Stimulated activated CD8-positive, alpha-beta memory T cell treated with anti-CD3 and anti-CD28 coated beads, Interleukin-7, amount 100 ng/mL, for 48 hours (primary cell): ENCODE results near the gene PARP1.
"Not testable (repeated sequence)": the region's sequence is repeated elsewhere in the genome, so short reads cannot be mapped to it uniquely, and the experiment has no call there.

Source experiments
- DNase-seq, 2 donors: peaks; one replicate each; pipeline ENCODE4 v3.0.0-alpha.2; 2020; ENCODE audit warnings: low read depth in 1 of 2; ENCODE audit errors: extremely low read depth in 1 of 2

The PARP1 gene

DNA sequence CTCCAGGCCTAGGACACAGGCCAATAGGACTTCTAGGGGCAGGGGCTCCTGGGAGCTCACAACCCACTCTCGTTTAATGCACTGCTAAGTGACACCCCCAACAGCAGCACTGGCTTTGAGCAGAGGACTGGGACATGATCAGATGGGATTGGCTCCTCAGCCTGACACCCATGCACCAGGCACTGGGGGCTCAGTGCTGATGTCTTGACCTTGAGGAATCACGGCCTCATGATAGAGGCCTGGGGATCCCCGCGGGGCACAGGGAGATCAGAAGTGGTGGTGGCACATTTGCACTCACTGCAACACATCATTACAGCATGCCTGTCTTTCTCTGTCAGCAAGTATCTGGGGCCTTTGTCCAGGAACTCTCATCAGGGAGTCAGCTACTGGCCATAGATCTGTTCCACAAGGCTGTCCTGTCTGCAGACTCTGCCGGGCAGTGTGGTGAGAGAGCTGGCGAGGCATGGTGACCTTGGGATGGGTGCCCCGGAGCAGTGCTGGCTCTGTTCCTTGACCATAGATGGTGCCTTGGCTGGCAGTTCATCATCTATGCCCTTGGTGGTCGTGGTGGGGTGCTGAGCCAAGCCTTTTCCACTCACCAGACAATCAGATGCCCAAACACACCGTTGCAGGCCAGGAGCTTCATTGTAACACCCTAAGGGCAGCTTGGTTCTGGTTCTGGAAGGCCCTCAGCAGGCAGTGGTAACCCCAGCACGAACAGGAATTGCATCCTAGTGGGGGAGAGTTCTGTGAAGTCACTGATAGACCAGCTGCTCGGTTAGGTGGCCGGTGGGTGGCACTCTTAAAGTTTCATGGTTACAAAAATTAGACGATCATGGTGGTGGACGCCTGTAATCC, 22.2 kb upstream of the PARP1 start:
- no peak for DNase-seq

DNA sequence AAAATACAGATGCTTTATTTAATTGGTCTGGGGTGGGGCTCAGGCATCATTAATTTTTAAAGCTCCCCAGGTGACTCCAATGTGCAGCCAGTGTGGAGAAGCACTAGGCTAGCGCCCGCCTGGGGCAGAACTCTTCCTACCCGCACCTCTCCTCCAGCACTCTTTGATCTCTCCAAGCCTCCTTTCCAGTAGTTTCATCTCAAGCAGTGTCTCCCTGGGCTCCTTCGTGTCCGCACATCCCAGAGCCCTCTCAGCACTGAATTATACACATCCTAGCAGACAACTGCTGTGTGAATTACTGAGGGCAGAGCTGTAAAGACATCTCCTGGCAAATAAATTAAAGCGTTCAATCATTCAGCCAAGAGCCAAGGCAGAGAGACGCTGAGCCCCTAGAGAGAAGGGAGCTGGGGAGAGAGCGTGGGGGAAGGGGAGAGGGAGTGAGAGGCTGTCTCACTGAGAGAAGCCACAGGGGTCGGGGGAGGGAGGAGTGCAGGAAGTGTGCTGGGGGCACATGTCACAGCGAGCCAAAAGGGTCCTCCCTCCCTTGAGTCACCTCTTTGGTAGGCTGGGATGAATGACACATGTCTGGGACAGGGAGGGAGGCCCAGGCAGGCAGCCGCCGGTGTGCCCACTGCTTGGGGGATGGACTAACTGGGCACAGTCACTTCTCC, 21.0 kb upstream of the PARP1 start:
- no peak for DNase-seq

DNA sequence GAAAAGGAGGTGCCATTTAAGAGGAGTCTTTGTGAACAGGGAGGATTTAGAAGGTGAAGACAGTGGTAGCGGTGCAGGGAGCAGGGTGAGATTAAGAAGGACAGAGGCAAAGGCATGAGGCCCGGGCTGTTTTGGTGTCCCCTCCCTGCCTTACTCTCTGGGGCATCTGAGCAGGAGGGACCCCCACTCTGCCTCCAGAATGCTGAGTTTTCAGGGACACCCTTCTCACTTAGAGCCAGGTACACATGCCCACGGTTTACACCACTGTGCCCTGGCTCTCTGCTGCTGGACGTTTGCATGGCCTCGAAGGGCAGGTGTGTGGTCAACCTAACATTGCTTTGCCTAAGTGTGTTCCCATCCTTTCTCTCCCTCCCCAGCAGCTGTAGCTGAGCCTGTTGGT, 20.5 kb upstream of the PARP1 start:
- no peak for DNase-seq

DNA sequence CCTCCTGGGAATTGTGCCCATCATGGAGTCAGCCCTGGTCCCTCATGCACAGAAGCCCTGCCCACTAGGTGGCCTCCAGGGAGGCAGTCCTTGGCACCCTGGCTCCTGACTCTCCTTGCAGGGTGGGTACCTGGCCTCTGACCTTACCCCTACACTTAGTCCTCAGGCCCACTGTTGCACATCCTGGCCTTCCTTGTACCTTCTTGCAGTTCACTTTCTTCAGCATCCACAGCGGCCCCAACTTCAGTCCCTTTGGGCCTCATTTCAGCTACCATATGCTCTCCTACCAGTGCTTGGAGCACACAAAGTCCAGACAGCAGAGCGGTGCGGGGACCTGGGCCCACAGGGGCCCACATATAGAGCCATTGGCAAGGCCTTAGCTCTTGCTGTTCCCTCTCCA, 19.2 kb upstream of the PARP1 start:
- DNase-seq, result no peak

DNA sequence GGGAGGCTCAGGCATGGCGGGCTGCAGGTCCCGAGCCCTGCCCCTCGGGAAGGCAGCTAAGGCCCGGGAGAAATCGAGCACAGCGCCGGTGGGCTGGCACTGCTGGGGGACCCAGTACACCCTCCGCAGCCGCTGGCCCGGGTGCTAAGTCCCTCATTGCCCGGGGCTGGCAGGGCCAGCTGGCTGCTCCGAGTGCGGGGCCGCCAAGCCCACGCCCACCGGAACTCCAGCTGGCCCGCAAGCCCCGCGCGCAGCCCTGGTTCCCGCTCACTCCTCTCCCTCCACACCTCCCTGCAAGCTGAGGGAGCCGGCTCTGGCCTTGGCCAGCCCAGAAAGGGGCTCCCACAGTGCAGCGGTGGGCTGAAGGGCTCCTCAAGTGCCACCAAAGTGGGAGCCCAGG, 18.5 kb upstream of the PARP1 start:
- not testable (repeated sequence) for DNase-seq

DNA sequence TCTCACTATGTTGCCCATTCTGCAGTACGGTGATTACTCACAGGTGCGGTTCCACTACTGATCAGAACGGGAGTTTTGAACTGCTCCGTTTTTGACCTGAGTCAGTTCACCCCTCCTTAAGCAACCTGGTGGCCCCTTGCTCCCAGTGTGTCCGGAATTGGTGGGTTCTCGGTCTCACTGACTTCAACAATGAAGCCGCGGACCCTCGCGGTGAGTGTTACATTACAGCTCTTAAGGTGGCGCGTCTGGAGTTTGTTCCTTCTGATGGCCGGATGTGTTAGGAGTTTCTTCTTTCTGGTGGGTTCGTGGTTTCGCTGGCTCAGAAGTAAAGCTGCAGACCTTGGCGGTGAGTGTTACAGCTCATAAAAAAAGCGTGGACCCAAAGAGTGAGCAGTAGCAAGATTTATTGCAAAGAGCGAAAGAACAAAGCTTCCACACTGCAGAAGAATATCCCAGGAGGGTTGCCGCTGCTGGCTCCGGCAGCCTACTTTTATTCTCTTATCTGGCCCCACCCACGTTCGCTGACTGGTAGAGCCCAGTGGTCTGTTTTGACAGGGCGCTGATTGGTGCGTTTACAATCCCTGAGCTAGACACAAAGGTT, 17.6 kb upstream of the PARP1 start:
- peak in 1 of 2 donors; percentile 45 for DNase-seq

DNA sequence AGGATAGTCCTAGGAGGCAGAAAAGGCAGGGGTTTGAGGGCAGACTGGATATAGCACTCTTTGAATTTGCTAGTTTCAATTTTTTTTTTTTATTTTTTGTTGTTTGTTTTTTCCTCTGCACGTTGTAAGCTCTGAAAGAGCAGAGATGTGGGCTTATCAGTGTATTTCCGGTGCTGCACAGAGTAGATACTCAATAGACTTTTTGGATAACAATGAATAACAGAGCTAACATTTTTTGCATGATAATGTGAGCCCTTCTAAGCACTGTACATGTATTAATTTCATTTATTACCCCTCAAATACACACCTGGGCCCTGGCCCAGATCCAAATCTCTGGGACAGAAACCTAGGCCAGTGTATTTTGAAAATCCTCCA, 17.1 kb upstream of the PARP1 start:
- no peak for DNase-seq

DNA sequence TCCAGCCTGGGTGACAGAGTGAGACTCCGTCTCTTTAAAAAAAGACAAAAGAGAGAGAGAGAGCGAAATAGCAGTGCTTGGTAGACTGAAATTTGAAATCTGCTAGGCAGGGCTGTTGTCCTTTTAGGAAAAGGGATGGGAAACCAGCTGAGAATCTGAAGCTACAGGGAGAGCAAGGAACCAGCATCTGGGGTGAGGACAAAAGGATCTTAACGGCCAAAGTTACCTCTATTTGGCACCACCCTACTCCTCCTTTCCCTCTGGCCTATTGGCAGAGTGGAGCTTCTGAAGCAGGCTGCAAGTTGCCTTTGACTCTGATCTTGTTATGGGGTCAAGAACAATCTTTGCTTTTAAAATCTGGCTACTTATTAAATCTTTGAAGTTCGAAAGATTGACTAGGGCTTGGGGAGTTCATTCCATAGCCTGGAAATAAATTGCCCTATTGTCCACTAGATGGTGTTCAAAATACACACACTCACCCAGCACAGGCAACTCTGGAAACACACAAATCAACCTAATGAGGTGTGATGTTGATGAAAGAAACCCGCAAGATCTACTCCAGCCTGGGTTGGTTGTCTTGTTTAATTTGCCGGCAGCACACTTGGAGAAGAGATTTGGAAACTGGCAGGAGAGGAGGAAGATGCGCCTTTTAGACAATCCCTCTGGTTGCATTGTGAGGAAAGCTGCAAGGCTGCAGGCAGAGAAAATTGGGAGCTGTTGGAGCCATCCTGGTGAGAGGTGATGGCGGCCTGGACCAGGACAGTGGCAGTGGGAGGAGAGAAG, 16.5 kb upstream of the PARP1 start:
- DNase-seq, result no peak

DNA sequence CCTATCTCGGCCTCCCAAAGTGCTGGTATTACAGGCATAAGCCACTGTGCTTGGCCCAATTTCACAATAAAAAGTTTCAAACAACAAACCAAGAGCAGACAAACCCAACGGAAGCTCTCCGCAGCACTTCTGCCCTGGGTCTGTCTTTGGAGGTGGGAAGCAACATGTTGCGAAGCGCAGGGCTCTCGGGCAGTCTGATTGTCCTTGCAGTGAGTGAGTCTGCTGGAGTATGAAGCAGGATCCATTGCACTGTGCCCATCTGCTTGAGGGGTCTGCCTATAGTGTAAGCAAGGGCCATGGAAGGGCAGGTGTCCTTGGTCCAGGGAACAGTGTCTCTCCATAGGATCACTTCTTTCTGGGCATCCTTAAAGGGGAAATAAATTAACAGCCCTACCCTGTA, 14.6 kb upstream of the PARP1 start:
- no peak for DNase-seq

DNA sequence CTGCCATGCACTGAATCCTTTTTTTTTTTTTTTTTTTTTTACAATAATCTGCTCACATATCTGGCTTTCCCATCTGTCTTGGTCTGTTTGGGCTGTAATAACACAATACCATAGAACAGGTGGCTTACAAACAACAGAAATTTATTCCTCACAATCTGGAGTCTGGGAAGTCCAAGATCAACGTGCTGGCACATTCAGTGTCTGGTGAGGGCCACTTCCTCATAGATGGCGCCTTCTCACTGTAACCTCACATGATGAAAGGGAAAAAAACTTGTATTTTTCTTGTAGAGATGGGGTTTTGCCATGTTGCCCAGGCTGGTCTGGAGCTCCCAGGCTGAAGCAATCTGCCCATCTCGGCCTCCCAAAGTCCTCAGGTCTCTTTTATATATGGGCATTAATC, 13.0 kb upstream of the PARP1 start:
- DNase-seq, result no peak

DNA sequence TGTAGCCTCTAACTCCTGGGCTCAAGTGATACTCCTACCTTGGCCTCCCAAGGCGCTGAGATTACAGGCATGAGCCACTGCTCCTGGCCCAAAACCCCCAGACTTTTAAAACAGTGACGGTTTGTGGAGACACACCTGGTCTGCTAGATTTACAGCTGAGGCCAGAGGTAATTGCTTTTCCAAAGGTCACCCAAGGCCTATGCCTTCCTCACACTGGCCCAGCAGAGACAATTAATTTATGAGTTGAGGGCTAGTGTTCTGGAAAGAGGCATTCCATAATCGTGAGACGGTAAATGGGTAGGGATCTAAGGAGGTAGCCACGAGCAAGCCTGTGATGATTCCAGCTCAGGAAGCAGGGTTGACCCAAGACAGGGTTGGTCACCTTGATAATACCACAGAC, 12.4 kb upstream of the PARP1 start:
- DNase-seq, result no peak

DNA sequence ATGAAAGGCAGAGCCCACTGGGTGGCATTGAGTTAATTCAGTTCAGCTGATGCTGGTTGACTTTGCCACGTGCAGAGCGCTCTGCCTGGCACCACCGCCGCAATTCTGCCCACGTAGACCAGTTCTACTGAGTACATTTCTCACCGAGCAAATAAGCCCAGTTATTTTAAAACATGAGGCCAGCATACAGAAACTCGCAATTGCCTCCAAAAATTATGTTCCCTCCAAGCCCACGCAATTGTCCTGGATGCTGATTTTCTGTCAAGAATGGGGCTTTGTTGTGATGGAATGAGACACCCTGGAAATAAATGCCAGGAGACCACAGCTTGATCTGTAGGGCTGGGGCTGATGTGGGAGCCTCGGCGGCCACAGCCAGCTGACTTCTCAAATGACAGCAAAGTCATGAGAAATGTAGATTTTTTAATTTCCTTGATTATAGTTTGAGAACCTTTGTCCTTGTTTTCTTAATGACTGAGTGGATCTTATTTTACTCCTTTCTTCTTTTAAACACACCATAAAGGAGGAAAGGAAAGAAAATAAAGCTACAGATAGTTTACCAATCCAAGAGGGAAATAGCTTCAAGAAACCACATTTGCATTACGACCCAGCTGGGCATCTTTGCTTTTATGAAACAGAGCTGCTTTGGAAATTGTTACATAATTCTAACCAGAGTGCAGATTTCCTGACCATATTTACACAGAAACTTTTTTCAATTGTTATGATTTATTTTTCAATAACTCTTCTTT, 11.6 kb upstream of the PARP1 start:
- DNase-seq, result no peak

DNA sequence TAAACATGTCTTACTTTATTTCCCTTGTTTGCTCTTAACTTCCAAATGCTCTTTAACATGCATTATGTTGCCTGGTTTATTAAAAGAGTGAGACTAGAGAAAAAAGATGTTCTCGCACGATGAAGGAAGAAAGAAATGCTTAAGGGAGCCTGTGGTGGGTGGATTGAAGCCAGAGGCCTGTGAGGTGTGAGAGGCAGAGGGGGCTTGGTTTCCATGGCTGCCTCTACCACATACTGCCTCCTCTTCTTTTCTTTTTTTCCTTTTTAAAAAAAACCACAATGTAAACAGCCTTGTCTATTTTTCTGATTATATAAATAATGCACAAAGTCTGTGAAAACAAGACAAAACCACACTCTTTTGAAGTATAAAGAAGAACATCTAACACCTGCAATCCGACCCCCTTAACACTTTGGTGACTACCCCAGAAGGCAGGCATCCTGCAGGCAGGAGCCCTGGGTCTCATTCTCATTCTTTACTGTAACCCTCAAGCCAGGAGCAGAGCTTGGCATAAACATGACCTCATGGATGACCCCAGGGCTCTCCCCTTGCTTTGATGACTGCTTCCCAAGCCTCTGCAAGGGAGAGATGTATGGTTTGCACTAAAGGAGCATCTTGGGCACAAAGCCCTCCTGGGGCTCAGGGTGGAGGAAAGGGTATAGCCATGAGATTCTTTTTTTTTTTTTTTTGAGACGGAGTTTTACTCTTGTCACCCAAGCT, 10.1 kb upstream of the PARP1 start:
- no peak for DNase-seq

DNA sequence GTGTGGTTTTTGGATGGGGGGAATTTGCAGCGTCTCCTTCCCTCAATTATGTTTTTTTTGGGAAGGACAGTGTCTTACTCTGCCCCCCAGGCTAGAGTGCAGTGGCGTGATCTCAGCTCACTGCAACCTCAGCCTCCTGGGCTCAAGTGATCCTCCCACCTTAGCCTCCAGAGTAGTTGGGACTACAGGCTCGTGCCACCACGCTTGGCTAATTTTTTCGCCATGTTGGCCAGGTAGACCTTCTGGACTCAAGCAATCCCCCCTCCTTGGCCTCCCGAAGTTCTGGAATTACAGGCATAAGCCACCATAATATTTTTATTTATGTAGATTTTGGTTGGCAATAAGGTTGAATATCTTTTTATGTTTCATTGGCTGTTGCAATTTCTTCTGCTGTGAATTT, 9.5 kb upstream of the PARP1 start:
- DNase-seq, result no peak

DNA sequence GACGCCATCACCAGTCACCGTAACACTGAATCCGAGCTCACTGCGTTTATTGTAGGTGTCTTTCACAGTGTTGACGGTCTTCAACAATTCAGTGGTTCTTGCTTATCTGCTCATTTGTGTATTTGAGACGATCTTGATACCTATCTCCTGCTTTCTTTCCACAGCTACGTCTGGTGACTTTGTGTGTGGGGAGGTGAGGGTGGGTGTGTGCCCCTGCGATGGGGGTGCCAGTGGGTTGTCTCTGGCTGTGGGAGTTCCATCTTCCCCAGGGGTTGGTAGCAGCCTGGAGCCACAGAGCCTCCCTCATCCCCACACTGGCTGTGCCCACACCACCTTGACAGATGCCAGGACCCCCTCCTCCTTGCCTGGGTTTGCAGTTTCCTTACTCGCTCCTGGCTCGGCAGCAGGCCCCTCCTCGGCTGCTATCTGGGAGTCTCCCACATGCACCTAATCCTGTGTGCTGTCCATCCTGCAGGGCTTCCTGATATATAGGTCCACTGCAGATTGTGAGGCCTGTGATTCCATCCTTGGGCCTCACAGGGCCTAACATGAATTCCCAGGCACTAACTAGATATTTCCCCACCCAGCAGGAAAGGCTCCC, 6.3 kb upstream of the PARP1 start:
- no peak for DNase-seq

DNA sequence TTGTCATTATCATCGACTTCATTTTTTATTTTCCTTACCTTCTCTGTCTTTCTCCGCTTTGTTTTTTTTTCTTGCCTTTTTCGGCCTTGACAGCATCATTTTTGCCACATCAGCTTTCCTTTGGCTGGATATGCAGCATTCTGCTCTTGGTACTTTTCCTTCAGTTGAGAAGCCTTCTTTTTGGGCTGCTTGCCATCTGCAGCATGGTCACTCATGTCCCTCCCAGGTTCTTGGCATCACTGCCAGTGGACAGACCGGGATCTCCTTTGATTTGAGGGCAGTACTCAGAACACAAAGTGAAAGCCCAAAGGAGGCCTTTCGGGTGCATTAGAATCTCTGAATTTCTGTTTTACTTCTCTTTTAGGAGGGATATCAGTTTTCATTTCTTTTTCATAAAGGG, 3.7 kb upstream of the PARP1 start:
- DNase-seq, result no peak

DNA sequence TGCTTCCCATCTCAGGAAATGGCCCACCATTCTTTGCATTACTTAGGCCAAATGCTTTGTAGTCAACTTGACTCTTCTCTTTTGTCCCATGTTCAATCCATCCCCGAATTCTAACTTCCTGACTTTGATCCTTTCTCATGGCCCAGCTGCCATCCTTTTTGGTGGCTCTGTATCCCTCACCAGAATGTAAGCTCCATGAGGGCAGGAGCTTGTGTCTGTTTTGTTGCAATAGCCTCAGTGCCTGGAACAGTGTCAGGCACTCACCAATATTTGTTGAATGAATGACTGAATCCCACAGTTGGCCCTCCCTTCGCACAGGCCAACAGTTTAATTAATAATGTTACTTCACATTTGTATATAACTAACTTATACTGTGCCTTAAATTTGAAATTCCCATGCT, 3.1 kb upstream of the PARP1 start:
- DNase-seq, result no peak

DNA sequence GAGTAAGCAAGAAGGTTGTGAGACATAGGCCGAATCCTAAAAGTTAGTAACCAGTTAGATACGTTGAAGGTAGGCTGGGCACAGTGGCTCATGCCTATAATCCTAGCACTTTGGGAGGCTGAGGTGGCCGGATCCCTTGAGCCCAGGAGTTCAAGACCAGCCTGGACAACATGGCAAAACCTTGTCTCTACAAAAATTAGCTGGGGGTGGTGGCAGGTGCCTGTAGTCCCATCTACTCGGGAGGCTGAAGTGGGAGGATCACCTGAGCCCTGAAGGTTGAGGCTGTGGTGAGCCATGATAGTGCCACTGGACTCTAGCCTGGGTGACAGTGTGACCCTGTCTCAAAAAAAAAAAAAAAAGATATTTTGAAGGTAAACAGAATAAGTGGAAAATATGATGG, 1.5 kb upstream of the PARP1 start:
- no peak for DNase-seq

DNA sequence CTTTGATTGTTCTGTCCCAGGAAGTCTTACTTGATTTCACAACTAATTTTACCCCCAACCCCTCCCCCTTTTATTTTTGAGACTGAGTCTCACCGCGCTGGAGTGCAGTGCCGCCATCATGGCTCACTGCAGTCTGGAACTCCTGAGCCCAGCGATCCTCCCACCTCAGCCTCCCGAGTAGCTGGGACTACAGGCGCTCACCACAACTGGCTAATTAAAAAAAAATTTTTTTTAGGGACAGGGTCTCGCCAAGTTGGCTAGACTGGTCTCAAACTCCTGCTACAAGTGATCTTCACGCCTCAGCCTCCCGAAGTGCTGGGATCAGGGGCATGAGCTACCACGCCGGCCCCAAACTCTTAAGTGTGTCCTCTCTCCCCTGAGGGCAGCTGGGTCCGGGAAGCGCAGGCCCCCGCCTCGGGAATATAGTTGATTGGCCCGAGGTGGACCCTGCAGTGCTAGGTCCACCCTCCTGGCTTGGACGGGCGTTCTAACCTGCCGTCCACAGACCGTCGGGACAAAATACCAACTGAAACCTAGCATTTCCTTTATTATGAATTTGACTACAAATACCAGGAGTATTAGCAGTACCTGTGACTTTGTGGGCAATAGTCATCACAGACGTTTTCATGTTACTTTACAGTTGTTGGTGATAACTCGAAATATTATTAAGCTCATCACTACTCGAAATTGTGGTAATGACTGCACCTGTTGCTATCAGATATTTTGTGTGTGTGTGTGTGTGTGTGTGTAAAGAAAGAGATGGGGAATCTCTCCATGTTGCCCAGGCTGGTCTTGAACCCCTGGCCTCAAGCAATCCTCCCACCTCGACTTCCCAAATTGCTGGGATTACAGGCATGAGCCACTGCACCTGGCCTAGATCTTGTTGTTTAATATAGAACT, 642 bp upstream of the PARP1 start:
- DNase-seq, result no peak
